Large intestine (tissue), 3 donors: ENCODE measurements around the gene TRHDE. TPM values are rescaled to one million over a fixed set of nuclear protein-coding genes. Genes with fewer than 3 reads are reported as not detected.
A peak's percentile ranks its signal among the peaks of the same experiment; 100 is the strongest.

Source experiments
- DNase-seq, 2 donors: peaks; one replicate each; pipeline versions ENCODE4 v3.0.0 to v3.0.0-alpha.2; 2013
- H3K27ac ChIP-seq: one replicate; pipeline ENCODE4 v1.5.1; 2013; ENCODE audit warnings: low read length
- H3K27me3 ChIP-seq: 2 replicates; pipeline ENCODE4 v1.6.1; 2013; ENCODE audit warnings: low read length; ENCODE audit not compliant: control insufficient read depth, insufficient read depth
- H3K36me3 ChIP-seq: 2 replicates; pipeline ENCODE4 v1.6.1; 2013; ENCODE audit warnings: low read length; ENCODE audit not compliant: control insufficient read depth, insufficient read depth
- H3K4me1 ChIP-seq: one replicate; pipeline ENCODE4 v1.6.1; 2013; ENCODE audit warnings: low read length; ENCODE audit not compliant: control insufficient read depth, insufficient read depth
- H3K4me3 ChIP-seq: one replicate; pipeline ENCODE4 v1.5.1; 2013; ENCODE audit warnings: low read length
- H3K9me3 ChIP-seq: one replicate; pipeline ENCODE4 v1.6.1; 2013; ENCODE audit warnings: mild to moderate bottlenecking, low read depth, low read length, moderate library complexity; ENCODE audit not compliant: control insufficient read depth
- WGBS: methylation state at CpG from one replicate; pipeline ENCODE4 v1.1.5; 2013; ENCODE audit warnings: low lambda C conversion rate; ENCODE audit not compliant: insufficient coverage; 5-methylcytosine and 5-hydroxymethylcytosine counted together
- polyA plus RNA-seq: library from polyadenylated mRNA; unstranded; fragments of 120-200 nt; gene quantifications from one replicate; pipeline ENCODE4 v1.2.1, GENCODE V29; 2013

Gene TRHDE
- polyA plus RNA-seq, 1 donor = 14.2 TPM

GRCh38 chr12:72346363-72346944 lies 74.3 kb downstream of the TRHDE start:
- H3K4me1 ChIP-seq = no peaks in the 10 kb centered on the region
- no peaks in the 10 kb centered on the region for H3K36me3 ChIP-seq
- DNase-seq = peak; percentile 61 to 72
- no peak overlapping the region for H3K4me3 ChIP-seq
- H3K27ac ChIP-seq = no peak overlapping the region
- H3K27me3 ChIP-seq = no peaks in the 10 kb centered on the region
- H3K9me3 ChIP-seq = no peaks in the 10 kb centered on the region
- no CpG with 5 or more reads among the region's 5 CpGs for WGBS

GRCh38 chr12:72349491-72349890 lies 77.3 kb downstream of the TRHDE start:
- H3K9me3 ChIP-seq = no peaks in the 10 kb centered on the region
- WGBS = no CpG with 5 or more reads among the region's 3 CpGs
- DNase-seq = no peak
- no peaks in the 10 kb centered on the region for H3K36me3 ChIP-seq
- H3K27ac ChIP-seq = no peak overlapping the region
- H3K4me1 ChIP-seq = no peaks in the 10 kb centered on the region
- no peak overlapping the region for H3K4me3 ChIP-seq
- no peaks in the 10 kb centered on the region for H3K27me3 ChIP-seq

DNA sequence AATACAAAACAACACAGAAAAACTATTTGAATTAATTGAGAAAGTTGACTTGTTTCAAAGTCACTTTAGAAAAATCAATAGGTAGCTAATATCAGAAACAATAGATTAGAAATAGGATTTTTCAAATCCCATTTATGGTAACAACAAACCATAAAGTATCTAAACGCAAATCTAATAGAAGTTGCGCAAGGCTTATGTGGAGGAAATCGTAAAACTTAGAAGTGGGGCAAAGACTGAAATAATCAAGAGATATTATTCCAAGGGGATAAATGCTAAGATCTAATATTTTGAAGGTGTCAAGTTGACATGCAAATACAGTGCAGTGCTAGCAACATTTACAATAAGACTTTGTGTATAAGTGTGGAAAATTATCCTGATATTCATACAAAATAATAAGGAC lies 87.2 kb downstream of the TRHDE start:
- WGBS = 96% methylated on average over 3 of the region's 3 CpGs
- Histone ChIP-seq H3K27me3 (no peaks in the 10 kb centered on the region), H3K4me1 (no peaks in the 10 kb centered on the region), H3K9me3 (no peaks in the 10 kb centered on the region), H3K27ac (no peak overlapping the region), H3K4me3 (no peak overlapping the region), H3K36me3 (no peaks in the 10 kb centered on the region)
- no peak for DNase-seq

GRCh38 chr12:72365151-72365550 lies 93.0 kb downstream of the TRHDE start:
- DNase-seq = no peak
- H3K9me3 ChIP-seq = no peaks in the 10 kb centered on the region
- no peak overlapping the region for H3K4me3 ChIP-seq
- H3K27ac ChIP-seq = no peak overlapping the region
- H3K4me1 ChIP-seq = peaks cover 10% of the 10 kb centered on the region
- no peaks in the 10 kb centered on the region for H3K27me3 ChIP-seq
- no peaks in the 10 kb centered on the region for H3K36me3 ChIP-seq

DNA sequence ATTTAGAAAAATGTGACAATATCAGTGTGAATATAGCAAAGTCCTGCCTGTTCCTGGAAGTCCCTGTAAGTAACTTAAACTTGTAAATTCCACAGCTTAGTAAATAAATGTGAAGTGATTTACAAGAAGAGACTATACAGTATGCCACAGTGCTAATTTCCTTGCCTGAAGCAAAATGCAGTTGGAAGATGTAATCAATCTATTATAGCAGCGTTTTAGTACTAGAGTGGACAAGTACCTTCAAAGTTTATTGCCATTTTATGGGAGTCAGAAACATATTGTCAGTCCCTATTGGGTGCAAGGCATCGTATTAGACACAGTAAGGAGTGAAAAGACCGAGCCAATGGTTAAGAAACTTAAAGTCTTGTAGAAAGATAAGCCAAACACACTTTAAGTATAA lies 94.1 kb downstream of the TRHDE start:
- no peaks in the 10 kb centered on the region for H3K9me3 ChIP-seq
- H3K36me3 ChIP-seq = no peaks in the 10 kb centered on the region
- no peak for DNase-seq
- H3K27ac ChIP-seq = no peak overlapping the region
- H3K4me1 ChIP-seq = peaks cover 18% of the 10 kb centered on the region
- 90% methylated on average over 2 of the region's 3 CpGs for WGBS
- H3K27me3 ChIP-seq = no peaks in the 10 kb centered on the region
- H3K4me3 ChIP-seq = no peak overlapping the region

- WGBS = no CpG with 5 or more reads among the region's 1 CpG
- peaks cover 18% of the 10 kb centered on the region for H3K4me1 ChIP-seq
- H3K27me3 ChIP-seq = no peaks in the 10 kb centered on the region
- peak in 1 of 2 donors; percentile 41 for DNase-seq
- H3K27ac ChIP-seq = peak overlapping the region; percentile 82
- H3K9me3 ChIP-seq = no peaks in the 10 kb centered on the region
- H3K4me3 ChIP-seq = no peak overlapping the region
- no peaks in the 10 kb centered on the region for H3K36me3 ChIP-seq
Observed at GRCh38 chr12:72368298-72368697, 96.1 kb downstream of the TRHDE start.

DNA sequence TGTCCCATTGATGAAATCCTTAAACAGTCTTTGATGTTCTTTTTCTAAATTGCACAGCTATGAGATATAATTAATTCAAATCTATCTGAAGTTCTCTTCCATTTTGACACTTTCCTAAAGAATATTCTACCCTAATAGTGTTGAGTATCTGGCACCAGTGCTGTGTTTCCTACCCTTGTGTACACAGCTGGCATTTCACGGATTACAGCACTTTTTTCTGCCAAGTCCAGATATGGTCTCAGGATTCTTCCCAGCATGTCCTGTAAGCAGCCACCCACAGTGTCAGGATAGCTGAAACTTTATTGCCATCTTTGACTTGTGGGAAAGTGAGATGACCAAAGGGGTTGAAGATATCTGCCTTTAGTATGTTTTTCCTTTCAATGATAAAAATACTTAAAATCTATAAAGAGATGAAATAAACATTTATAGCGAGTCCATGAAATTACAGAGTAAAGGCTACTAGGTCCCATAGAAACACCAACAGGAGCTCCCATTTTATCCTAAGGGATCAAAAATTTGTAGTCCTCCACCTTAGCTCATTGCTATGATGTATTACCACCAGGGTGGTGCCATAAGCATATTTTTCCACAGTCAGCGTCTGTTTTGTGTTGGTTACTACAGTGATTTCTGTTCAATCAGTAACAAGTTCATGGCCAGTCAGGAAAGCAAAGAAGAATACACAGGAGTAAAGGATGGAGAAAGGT lies 96.7 kb downstream of the TRHDE start:
- Histone ChIP-seq H3K27ac (peak overlapping the region; percentile 82), H3K4me1 (peaks cover 18% of the 10 kb centered on the region), H3K36me3 (no peaks in the 10 kb centered on the region), H3K9me3 (no peaks in the 10 kb centered on the region), H3K4me3 (no peak overlapping the region), H3K27me3 (no peaks in the 10 kb centered on the region)
- WGBS = 86% methylated on average over 1 of the region's 3 CpGs
- DNase-seq = peak; percentile 37 to 48

DNA sequence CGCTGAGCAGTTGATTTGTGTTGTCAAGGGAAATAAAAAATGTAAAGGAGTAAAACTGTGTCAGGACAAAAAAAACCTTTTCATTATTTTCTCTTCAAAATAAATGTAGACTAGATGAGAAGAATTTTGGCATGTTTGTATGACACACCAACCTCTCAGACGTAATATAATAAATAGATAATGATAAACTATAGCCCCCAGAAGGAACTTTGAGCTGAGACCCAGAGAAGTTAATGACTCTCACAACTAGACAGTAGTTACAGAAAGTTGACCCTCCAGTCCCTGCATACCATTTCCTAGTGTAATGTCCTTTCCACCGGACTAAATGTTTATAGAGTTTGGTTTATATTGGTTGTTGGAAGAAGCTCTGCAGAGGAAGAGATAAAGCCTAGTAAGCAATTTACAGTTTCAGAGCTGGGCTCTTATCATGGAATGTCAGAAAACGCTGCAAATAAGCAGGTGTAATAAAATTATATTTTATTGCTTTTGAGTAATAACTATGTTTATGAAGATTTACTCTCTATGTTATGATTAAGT lies 97.3 kb downstream of the TRHDE start:
- DNase-seq = peak; percentile 23 to 78
- 0% methylated on average over 1 of the region's 4 CpGs for WGBS

GRCh38 chr12:72380441-72380840 lies 108.3 kb downstream of the TRHDE start:
- no peaks in the 10 kb centered on the region for H3K4me1 ChIP-seq
- no CpG with 5 or more reads among the region's 2 CpGs for WGBS
- no peaks in the 10 kb centered on the region for H3K27me3 ChIP-seq
- H3K36me3 ChIP-seq = no peaks in the 10 kb centered on the region
- no peak for DNase-seq
- no peak overlapping the region for H3K4me3 ChIP-seq
- no peak overlapping the region for H3K27ac ChIP-seq
- peaks cover 4% of the 10 kb centered on the region for H3K9me3 ChIP-seq

More for the DNA sequence above, 97.3 kb downstream of the TRHDE start:
- Histone ChIP-seq H3K4me3 (no peak overlapping the region), H3K4me1 (peaks cover 18% of the 10 kb centered on the region), H3K9me3 (no peaks in the 10 kb centered on the region), H3K27ac (peak overlapping the region; percentile 82), H3K36me3 (no peaks in the 10 kb centered on the region), H3K27me3 (no peaks in the 10 kb centered on the region)

- H3K27me3 ChIP-seq = no peaks in the 10 kb centered on the region
- H3K4me3 ChIP-seq = no peak overlapping the region
- H3K36me3 ChIP-seq = no peaks in the 10 kb centered on the region
- H3K4me1 ChIP-seq = no peaks in the 10 kb centered on the region
- DNase-seq = no peak
- H3K9me3 ChIP-seq = no peaks in the 10 kb centered on the region
- no peak overlapping the region for H3K27ac ChIP-seq
Observed at GRCh38 chr12:72388322-72388721, 116.2 kb downstream of the TRHDE start.

DNA sequence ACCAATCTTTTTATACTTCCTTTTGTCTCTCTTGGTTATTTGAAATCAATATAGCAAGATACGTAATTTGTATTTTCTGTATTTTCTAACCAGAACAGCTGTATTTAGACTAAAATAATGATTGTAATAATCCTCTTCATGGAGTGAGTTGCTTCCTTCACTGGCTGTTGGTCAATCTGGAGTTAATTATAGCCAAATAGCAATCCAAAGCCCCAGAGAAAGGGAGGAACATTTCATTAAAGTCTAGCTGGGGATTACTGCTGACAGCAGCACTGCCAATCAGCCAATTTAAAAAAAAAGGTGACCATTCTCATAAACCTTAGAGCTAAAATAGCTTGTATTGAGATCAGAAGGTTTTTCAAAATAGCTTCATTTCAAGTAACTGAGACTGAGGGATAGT lies 118.0 kb downstream of the TRHDE start:
- Histone ChIP-seq H3K27me3 (no peaks in the 10 kb centered on the region), H3K27ac (no peak overlapping the region), H3K9me3 (no peaks in the 10 kb centered on the region), H3K4me3 (no peak overlapping the region), H3K36me3 (no peaks in the 10 kb centered on the region), H3K4me1 (no peaks in the 10 kb centered on the region)
- DNase-seq = no peak
- WGBS = 100% methylated on average over 1 of the region's 1 CpG
